Smooth muscle cell (in vitro differentiated cells): ENCODE data around the gene HS3ST1. TPM values are rescaled to one million over a fixed set of nuclear protein-coding genes. Genes with fewer than 3 reads are reported as not detected.

Experiments
- DNase-seq: peaks from one replicate; lab custom pipeline; 2025; ENCODE audit not compliant: unreplicated experiment; lab: John Stamatoyannopoulos, UW
- H2AFZ ChIP-seq: fragments of 200-600 bp; sonication (generic); 2 replicates; pipeline ENCODE4 v1.6.0; 2016; ENCODE audit warnings: antibody characterized with exemption, low read depth, mild to moderate bottlenecking
- H3F3A ChIP-seq: fragments of 200-600 bp; sonication (generic); 2 replicates; pipeline ENCODE4 v1.6.0; 2017; ENCODE audit warnings: antibody characterized with exemption, low read depth
- H3K27ac ChIP-seq: fragments of 200-600 bp; sonication (generic); 2 replicates; pipeline ENCODE4 v1.5.1; 2016; ENCODE audit warnings: low read depth, mild to moderate bottlenecking
- H3K27me3 ChIP-seq: fragments of 200-600 bp; sonication (generic); 2 replicates; pipeline ENCODE4 v1.6.1; 2016; ENCODE audit warnings: low read depth, mild to moderate bottlenecking
- H3K36me3 ChIP-seq: fragments of 200-600 bp; sonication (generic); 2 replicates; pipeline ENCODE4 v1.5.1; 2016; ENCODE audit warnings: low read depth
- H3K4me1 ChIP-seq: fragments of 200-600 bp; sonication (generic); 2 replicates; pipeline ENCODE4 v1.5.1; 2016; ENCODE audit warnings: low read depth
- H3K4me2 ChIP-seq: fragments of 200-600 bp; sonication (generic); 2 replicates; pipeline ENCODE4 v1.6.0; 2016; ENCODE audit warnings: mild to moderate bottlenecking
- H3K4me3 ChIP-seq: fragments of 200-600 bp; sonication (generic); 2 replicates; pipeline ENCODE4 v1.5.1; 2016; ENCODE audit warnings: mild to moderate bottlenecking
- H3K79me2 ChIP-seq: fragments of 200-600 bp; sonication (generic); 2 replicates; pipeline ENCODE4 v1.6.0; 2016; ENCODE audit warnings: low read depth, mild to moderate bottlenecking
- H3K9ac ChIP-seq: fragments of 200-600 bp; sonication (generic); 2 replicates; pipeline ENCODE4 v1.6.0; 2016; ENCODE audit warnings: low read depth
- H3K9me3 ChIP-seq: fragments of 200-600 bp; sonication (generic); replicated peaks from 2 replicates; pipeline ENCODE4 v1.5.1; 2016; ENCODE audit warnings: low read depth
- H4K20me1 ChIP-seq: fragments of 200-600 bp; sonication (generic); 2 replicates; pipeline ENCODE4 v1.6.0; 2016; ENCODE audit warnings: low read depth
- WGBS: methylation state at CpG from one replicate; pipeline ENCODE4 v1.1.7; 2016; ENCODE audit warnings: low lambda C conversion rate; 5-methylcytosine and 5-hydroxymethylcytosine counted together
- polyA plus RNA-seq: library from polyadenylated mRNA; unstranded; fragments of >200 nt; fragmentation: Nextera tagmentation; extraction: Ambion mirVana; gene quantifications from 2 replicates; pipeline ENCODE4 v1.2.1, GENCODE V29; 2016
- total RNA-seq: library from RNA; depleted of rRNA; stranded (reverse); fragments of >200 nt; gene quantifications from 2 replicates; pipeline ENCODE4 v1.2.3, GENCODE V29; 2014
- TF ChIP-seq, protein P1 (sequence below): fragments of 200-600 bp; sonication (generic); IDR thresholded peaks from 2 replicates; pipeline ENCODE4 v1.5.1; 2017; ENCODE audit warnings: borderline replicate concordance, mild to moderate bottlenecking, antibody characterized with exemption; ENCODE audit not compliant: insufficient read depth, poor library complexity, severe bottlenecking

HS3ST1 gene
- total and polyA plus RNA-seq, 2 experiments from 2014 or later = 0.22 to 3.1 TPM

DNA sequence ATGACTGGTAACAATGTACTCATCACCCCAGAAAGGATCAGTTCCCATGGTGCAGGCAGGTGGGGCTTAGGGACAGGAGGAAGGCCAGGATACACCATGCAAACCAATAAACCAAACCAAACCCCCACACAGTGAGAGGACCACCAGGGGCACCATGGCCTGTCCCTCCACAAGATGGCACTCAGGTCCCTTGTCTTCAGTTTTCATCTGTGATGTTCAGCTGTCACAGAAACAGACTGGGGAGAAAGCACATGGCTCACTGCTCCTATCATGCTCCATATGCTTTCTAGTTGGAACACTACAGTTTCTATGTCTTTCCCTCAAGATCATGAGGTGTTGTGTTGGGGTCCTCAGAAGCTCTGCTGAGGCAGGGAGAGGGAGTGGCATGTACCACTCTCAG, 10.1 kb downstream of the HS3ST1 start:
- no peaks in the 10 kb centered on the region for H3K79me2 ChIP-seq
- peaks cover 12% of the 10 kb centered on the region for H3K4me1 ChIP-seq
- H2AFZ ChIP-seq = no peak overlapping the region
- H3K4me2 ChIP-seq = no peak overlapping the region
- no peaks in the 10 kb centered on the region for H4K20me1 ChIP-seq
- TF ChIP-seq, protein P1, sequence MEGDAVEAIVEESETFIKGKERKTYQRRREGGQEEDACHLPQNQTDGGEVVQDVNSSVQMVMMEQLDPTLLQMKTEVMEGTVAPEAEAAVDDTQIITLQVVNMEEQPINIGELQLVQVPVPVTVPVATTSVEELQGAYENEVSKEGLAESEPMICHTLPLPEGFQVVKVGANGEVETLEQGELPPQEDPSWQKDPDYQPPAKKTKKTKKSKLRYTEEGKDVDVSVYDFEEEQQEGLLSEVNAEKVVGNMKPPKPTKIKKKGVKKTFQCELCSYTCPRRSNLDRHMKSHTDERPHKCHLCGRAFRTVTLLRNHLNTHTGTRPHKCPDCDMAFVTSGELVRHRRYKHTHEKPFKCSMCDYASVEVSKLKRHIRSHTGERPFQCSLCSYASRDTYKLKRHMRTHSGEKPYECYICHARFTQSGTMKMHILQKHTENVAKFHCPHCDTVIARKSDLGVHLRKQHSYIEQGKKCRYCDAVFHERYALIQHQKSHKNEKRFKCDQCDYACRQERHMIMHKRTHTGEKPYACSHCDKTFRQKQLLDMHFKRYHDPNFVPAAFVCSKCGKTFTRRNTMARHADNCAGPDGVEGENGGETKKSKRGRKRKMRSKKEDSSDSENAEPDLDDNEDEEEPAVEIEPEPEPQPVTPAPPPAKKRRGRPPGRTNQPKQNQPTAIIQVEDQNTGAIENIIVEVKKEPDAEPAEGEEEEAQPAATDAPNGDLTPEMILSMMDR = no peak
- no peak overlapping the region for H3K4me3 ChIP-seq
- no peaks in the 10 kb centered on the region for H3K9me3 ChIP-seq
- DNase-seq = no peak
- H3K36me3 ChIP-seq = no peaks in the 10 kb centered on the region
- peaks cover 4% of the 10 kb centered on the region for H3F3A ChIP-seq
- no peak overlapping the region for H3K9ac ChIP-seq
- no peak overlapping the region for H3K27ac ChIP-seq
- H3K27me3 ChIP-seq = no peaks in the 10 kb centered on the region

DNA sequence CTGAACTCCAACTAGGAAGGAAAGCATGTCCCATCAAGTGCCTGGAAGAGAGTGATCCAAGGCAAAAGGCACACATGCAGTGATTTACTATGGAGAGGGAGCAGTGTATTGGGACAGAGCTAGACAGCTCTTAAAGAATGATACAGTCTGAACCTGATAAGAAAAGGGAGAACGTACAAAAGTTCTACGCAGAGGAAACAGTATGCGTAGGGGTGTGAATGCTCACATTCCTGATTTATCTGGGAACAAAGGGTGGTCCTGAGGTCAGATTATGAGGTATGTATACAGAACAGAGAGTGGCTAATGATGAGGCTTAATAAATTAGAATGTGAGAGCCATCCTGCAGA, 12.0 kb downstream of the HS3ST1 start:
- 50% methylated on average over 3 of the region's 3 CpGs for WGBS
- no peaks in the 10 kb centered on the region for H3K27me3 ChIP-seq
- peaks cover 11% of the 10 kb centered on the region for H3K4me1 ChIP-seq

DNA sequence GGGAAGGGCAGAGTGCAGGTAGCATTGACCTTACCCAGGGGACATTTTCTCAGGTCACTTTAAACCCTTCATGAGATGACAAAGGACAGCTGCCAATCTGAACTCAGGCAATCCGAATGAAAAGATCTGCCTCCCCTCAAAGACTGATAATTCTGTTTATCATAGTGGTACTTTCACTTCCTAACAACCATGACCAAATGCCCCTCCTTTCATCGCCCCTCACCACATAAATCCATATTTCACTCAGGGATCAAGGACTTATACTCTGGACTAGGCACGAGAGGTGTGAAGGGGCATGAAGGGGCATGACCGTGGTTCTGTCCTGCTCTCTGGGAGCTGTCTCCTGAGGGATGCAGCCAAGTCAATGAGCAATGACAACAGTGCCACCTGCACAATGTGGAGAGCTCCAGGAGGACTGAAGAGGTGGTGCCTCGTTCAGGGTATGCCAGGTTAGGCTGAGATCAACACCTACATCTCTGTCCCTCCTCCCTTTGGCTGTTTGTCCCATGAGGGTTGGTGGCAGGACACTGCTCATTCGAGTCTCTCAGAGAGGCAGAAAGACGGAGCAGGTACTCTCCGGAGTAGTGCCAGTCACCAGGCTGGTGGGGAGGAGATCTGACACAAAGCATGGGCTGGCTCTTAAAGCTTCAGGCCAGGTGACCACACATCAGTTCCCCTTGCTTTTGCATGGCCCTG, 12.5 kb downstream of the HS3ST1 start:
- no peaks in the 10 kb centered on the region for H3K79me2 ChIP-seq
- H3K36me3 ChIP-seq = no peaks in the 10 kb centered on the region
- no peak overlapping the region for H3K27ac ChIP-seq

More for the DNA sequence above, 12.0 kb downstream of the HS3ST1 start:
- Histone ChIP-seq H3K27ac (no peak overlapping the region), H4K20me1 (no peaks in the 10 kb centered on the region), H3K9ac (no peak overlapping the region), H3K79me2 (no peaks in the 10 kb centered on the region), H3K4me3 (no peak overlapping the region), H3K4me2 (no peak overlapping the region), H3K36me3 (no peaks in the 10 kb centered on the region), H3F3A (peaks cover 4% of the 10 kb centered on the region), H3K9me3 (no peaks in the 10 kb centered on the region), H2AFZ (no peak overlapping the region)
- TF ChIP-seq, protein P1 = no peak
- DNase-seq = no peak

More for the DNA sequence above, 12.5 kb downstream of the HS3ST1 start:
- Histone ChIP-seq H3K4me2 (no peak overlapping the region), H3K9ac (no peak overlapping the region), H3K9me3 (no peaks in the 10 kb centered on the region), H3F3A (peaks cover 4% of the 10 kb centered on the region), H3K27me3 (no peaks in the 10 kb centered on the region), H4K20me1 (no peaks in the 10 kb centered on the region), H2AFZ (no peak overlapping the region), H3K4me3 (no peak overlapping the region), H3K4me1 (peaks cover 6% of the 10 kb centered on the region)
- TF ChIP-seq, protein P1 = no peak
- DNase-seq = no peak
- WGBS = 96% methylated on average over 8 of the region's 8 CpGs
